22Rv1 (cell line): Measurements from ENCODE around the gene ZFAND2B.

Experiments
- ZFX ChIP-seq: fragments of 450-650 bp; IDR thresholded peaks from 2 replicates; pipeline ENCODE4 v1.6.1; 2017; ENCODE audit warnings: antibody characterized with exemption, borderline replicate concordance
- TF ChIP-seq, protein P1 (sequence below): fragments of 450-650 bp; IDR thresholded peaks from 2 replicates; pipeline ENCODE4 v1.5.1; 2017; ENCODE audit warnings: mild to moderate bottlenecking

DNA sequence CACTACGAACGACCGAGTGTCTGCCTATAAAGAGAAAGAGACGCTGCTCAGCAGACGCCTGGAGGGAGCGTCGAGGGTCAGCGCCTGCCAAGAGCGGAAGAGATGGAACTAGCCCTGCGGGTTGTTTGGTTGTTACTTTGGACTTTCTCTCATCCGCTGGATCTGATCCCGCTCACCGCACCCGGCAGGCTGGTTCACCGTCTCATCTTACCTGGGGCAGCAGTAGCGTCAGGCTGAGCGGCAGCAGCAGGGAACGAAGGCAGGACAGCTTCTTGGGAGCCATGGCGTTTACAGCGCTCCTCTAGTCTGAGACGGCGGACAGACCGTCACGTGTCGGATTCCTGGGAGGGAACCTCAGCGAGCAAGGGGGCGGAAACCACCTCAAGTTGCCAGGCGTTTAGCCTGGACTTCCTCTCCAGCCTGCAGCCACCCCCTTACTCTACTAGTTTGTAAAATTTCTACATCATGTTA, 36.7 kb downstream of the ZFAND2B start:
- TF ChIP-seq, protein P1, sequence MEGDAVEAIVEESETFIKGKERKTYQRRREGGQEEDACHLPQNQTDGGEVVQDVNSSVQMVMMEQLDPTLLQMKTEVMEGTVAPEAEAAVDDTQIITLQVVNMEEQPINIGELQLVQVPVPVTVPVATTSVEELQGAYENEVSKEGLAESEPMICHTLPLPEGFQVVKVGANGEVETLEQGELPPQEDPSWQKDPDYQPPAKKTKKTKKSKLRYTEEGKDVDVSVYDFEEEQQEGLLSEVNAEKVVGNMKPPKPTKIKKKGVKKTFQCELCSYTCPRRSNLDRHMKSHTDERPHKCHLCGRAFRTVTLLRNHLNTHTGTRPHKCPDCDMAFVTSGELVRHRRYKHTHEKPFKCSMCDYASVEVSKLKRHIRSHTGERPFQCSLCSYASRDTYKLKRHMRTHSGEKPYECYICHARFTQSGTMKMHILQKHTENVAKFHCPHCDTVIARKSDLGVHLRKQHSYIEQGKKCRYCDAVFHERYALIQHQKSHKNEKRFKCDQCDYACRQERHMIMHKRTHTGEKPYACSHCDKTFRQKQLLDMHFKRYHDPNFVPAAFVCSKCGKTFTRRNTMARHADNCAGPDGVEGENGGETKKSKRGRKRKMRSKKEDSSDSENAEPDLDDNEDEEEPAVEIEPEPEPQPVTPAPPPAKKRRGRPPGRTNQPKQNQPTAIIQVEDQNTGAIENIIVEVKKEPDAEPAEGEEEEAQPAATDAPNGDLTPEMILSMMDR, result no peak
- TF ChIP-seq ZFX, result no peak
